SK-N-MC (cell line): Measurements from ENCODE around the gene SOS1.

Experiments used
- EZH2 ChIP-seq: fragments of 200-600 bp; sonication (generic); IDR thresholded peaks from one replicate; pipeline ENCODE4 v1.6.1; 2017; ENCODE audit warnings: antibody characterized with exemption
- FOXP2 ChIP-seq: optimal IDR thresholded peaks from 2 replicates; pipeline ENCODE3; 2011; ENCODE audit warnings: mild to moderate bottlenecking, moderate library complexity; ENCODE audit not compliant: insufficient read depth; ENCODE audit errors: extremely low read length, control extremely low read depth
- POLR2AphosphoS5 ChIP-seq: IDR thresholded peaks from 2 replicates; pipeline ENCODE4 v1.6.1; 2012; ENCODE audit warnings: mild to moderate bottlenecking, low read depth, low read length, borderline replicate concordance

DNA sequence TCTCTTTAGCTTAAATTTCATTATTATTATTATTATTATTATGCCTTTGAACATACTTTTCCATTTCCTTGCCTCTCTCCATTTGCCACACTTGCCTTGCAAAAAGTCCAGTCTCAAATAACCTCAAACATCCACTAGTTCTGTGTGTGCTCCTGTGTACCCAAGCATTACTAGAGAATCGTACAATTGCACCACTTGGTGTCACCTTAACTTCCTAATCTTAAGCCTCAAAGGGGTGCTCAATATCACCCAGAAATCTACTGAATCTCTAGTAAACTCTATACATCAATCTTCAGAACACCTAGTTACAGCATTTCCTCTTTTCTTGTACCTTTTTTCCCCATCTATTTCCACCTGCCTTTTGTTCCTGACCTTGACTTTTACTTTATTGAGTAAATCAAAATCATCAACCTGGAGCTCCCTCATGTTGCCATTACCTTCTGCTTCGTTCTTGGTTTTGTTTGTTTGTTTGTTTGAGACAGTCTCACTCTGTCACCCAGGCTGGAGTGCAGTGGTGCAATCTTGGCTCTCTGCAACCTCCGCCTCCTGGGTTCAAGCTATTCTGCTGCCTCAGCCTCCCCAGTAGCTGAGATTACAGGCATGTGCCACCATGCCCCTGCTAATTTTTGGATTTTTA lies 12.5 kb upstream of the SOS1 start:
- TF ChIP-seq EZH2 (no peak), POLR2AphosphoS5 (no peak), FOXP2 (no peak)
